IPS-NIHi7 (cell line): ENCODE measurements around the gene PPARG.

ENCODE experiments used
- DNase-seq: peaks from one replicate; pipeline ENCODE4 v3.0.0; 2012; ENCODE audit warnings: mixed read lengths; ENCODE audit errors: extremely low spot score

Gene PPARG

GRCh38 chr3:12343047-12343501 lies 54.2 kb downstream of the PPARG start:
- no peak for DNase-seq

- DNase-seq = no peak
Observed at GRCh38 chr3:12345141-12345561, 56.3 kb downstream of the PPARG start.

- no peak for DNase-seq
Observed at GRCh38 chr3:12345584-12346494, 57.0 kb downstream of the PPARG start.

GRCh38 chr3:12347301-12347700 lies 58.4 kb downstream of the PPARG start:
- no peak for DNase-seq

GRCh38 chr3:12349895-12350811 lies 61.3 kb downstream of the PPARG start:
- DNase-seq = no peak

- no peak for DNase-seq
Observed at GRCh38 chr3:12351145-12351544, 62.3 kb downstream of the PPARG start.

GRCh38 chr3:12352253-12352652 lies 63.4 kb downstream of the PPARG start:
- no peak for DNase-seq

- DNase-seq = no peak
Observed at GRCh38 chr3:12352755-12353154, 63.9 kb downstream of the PPARG start.

- DNase-seq = no peak
Observed at GRCh38 chr3:12353796-12354525, 65.1 kb downstream of the PPARG start.

- DNase-seq = no peak
Observed at GRCh38 chr3:12356175-12356574, 67.3 kb downstream of the PPARG start.

GRCh38 chr3:12356996-12357395 lies 68.1 kb downstream of the PPARG start:
- DNase-seq = no peak

GRCh38 chr3:12357456-12357855 lies 68.6 kb downstream of the PPARG start:
- DNase-seq = no peak

GRCh38 chr3:12363397-12364195 lies 74.7 kb downstream of the PPARG start:
- no peak for DNase-seq

- no peak for DNase-seq
Observed at GRCh38 chr3:12367346-12367745, 78.5 kb downstream of the PPARG start.

- no peak for DNase-seq
Observed at GRCh38 chr3:12369029-12369428, 80.2 kb downstream of the PPARG start.

GRCh38 chr3:12369598-12369997 lies 80.7 kb downstream of the PPARG start:
- no peak for DNase-seq

- DNase-seq = peak; percentile 35
Observed at GRCh38 chr3:12370758-12371157, 81.9 kb downstream of the PPARG start.

GRCh38 chr3:12371525-12372140 lies 82.8 kb downstream of the PPARG start:
- no peak for DNase-seq

- DNase-seq = no peak
Observed at GRCh38 chr3:12372741-12373280, 83.9 kb downstream of the PPARG start.

- no peak for DNase-seq
Observed at GRCh38 chr3:12375572-12375971, 86.7 kb downstream of the PPARG start.
